GM21360 (cell line): ENCODE results near the gene GALNT9.

Experiments
- ATAC-seq: cut with Tn5 transposase; IDR thresholded peaks from one replicate; pipeline ENCODE4 v1.9.1; 2021; ENCODE audit warnings: mild to moderate bottlenecking, moderate library complexity; ENCODE audit not compliant: unreplicated experiment

Gene GALNT9

GRCh38 chr12:132187646-132188450 lies 141.5 kb downstream of the GALNT9 start:
- ATAC-seq: no peak

- no peak for ATAC-seq
These were observed 142.3 kb downstream of the GALNT9 start for GRCh38 chr12:132186857-132187620.

DNA sequence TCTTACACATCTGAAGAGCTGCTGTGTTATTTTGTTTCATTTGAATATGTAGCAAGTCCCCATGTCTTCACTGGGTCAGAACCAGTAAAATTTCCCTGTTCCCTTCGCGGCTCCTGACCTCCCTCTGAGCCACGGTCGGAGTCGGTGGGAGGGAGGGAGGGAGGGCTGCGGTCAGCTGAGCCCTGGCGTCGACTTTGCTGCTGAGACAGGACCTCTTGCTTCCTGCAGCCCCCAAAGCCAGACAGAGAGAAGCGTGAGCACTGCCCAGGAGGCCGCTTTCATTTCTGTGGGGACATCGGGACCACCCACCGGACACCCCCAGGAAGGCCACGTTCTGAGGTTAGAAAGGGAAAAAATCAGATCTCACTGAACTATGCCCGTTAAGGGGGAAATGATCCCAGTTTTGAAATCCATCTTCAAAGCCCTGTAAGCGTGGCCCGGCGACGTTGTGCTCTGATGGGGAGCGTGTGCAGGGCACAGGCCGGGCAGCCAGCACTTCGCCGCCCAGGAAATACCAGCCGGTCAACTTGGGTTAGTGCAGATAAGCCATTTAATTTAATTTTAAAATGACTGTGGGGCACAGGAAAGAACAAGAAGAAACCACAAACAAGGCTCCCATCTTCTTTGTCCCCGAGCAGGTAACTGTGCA lies 143.1 kb downstream of the GALNT9 start:
- no peak for ATAC-seq

DNA sequence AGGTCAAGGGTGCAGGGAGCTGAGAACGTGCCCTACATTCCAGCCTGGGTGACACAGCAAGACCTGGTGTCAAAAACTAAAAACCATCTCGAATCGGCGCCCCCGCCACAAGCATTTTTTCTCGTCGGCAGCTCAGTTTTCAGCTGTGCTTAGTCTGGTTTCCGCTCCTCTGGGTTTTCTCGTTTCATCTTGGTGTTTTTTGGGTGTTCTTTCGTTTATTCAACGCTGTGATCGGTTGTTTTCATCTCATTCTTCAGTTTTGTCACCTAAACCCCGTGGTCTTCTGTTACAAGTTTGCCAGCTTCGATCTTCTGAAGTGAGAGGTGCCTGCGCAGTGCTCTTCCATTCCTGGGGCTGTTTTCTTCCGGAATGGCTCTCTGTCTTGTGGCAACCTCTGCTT lies 143.7 kb downstream of the GALNT9 start:
- no peak for ATAC-seq

GRCh38 chr12:132182711-132183365 lies 146.6 kb downstream of the GALNT9 start:
- ATAC-seq: no peak

DNA sequence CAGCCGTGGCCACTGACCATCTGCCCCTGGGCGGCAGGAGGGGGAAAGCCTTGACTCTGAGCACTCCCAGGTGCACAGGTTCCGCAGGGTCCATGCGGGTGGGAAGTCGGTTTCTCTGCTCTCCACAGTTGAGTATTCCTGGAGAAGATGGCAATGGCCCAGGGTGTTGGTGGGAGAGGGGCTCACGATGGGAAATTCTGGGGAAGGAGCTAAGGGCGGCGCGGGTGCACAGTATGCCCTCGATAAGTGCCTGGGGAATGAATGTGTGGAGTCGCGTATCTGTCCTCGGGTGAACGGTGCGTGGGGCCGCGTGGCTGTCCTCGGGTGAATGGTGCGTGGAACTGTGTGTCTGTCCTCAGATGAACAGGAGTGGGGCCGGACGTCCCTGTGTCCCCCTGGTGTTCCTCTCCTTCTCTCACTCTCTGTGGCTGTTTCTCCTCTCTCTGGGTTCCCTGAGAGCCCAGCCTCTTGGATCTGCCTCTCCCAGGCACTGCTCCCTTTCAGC lies 147.1 kb downstream of the GALNT9 start:
- ATAC-seq: no peak

GRCh38 chr12:132181570-132182200 lies 147.7 kb downstream of the GALNT9 start:
- ATAC-seq: no peak

- ATAC-seq: no peak
These were observed 148.5 kb downstream of the GALNT9 start for GRCh38 chr12:132180648-132181546.

GRCh38 chr12:132179431-132180362 lies 149.7 kb downstream of the GALNT9 start:
- no peak for ATAC-seq

- ATAC-seq: no peak
These were observed 150.5 kb downstream of the GALNT9 start for GRCh38 chr12:132178801-132179401.

GRCh38 chr12:132178316-132178715 lies 151.1 kb downstream of the GALNT9 start:
- no peak for ATAC-seq

GRCh38 chr12:132176920-132177551 lies 152.4 kb downstream of the GALNT9 start:
- ATAC-seq: no peak

DNA sequence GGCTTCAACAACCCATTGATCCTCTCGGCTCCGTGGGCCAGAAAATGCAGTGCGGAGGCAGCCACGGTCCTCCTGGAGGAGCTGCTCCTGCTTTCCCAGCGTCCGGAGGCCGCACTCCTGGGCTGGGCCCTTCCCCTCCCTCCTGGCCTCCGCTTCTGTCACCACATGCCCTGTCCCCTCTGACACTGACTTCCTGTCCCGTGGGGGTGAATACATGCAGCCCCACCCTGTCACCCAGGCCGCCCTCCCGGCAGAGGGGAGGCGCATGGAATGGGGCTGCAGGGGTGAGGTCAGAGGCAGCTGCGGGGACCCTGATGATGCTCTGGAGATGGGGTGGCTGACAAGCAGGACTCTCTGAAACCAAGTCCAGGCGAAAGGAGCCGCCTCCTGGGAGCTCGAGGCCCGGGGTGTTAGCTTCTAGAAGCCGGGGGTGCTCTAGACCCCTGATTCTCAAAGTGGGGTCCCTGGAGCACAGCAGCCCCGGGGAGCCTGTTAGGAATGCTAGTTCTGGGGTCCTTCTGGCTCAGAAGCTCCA lies 152.9 kb downstream of the GALNT9 start:
- no peak for ATAC-seq

DNA sequence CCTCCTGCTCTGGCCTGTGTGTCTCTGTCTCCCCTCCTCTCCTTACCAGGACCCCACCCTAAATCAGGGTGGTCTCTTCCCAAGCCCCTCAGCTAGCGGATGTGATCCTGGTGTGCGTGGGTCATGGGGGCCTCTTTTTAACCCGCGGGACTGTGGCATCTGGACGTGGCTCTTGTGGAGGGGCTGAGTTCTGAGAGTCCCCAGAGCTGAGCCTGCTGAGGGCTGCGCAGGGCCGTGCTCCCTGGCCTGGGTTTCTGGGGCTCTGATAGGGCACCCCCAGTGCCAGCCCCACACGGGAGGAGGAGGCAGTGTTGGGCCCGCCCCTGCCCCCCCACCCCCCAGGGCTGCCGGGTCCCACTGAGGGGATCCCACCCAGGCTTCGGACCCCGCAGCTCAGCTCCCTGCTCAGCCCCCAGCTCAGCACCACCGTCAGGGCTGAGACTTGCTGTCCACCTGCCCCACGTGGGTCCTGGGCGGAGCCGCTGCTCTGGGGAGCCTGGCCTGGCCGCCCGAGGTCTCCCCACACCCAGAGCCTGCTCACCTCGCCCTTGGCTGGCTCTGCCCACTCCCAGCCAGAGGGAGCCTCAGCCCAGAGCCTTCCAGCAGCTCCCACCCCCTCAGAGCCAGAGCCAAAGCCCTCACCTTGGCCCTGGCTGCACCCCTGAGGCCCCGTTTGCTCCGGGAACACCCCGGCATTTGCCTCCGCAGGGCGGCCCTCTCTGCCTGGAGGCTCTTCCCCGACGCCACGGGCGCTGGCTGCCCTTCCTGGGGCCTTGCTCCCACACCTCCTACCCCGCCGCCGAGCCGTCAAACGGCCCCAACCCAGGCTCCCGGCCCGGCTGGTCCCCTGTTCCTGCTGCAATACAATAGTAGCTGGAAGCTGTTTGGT lies 153.6 kb downstream of the GALNT9 start:
- no peak for ATAC-seq

DNA sequence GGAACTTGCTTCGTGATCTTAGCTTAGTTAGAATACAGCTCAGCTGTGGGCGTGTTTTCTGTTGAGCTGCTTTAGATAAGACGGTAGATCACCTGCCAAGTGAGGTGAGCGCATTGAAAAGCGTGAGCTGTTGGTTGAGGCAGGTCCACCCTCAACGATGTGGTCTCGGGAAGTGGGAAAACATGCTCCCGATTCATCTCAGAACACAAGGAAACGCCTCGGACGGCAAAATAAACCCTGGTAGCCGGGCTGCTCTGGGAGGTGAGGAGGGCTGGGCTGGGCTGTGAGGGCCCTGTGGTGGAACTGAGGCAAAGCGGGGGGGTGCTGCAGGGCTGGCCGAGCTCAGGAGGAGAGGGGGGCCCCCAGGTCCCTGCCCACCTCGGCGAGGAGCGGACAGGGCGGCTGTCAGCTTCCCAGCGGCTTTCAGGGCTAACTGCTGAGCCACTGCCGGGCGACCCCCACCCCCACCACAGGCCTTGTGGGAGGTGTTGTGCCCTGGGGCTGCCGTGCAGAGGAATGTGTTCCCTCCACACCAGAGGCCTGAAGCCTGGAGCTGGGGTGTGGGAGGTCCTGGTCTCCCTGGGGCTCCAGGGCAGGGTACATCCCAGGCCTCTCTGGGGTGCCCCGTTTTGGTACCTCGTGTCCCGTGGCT lies 154.4 kb downstream of the GALNT9 start:
- no peak for ATAC-seq
